ENCODE results near the gene DCC.

The DCC gene

GRCh38 chr18:52431683-52432082 is 91.7 kb downstream of the DCC start:
- no peak for DNase-seq

DNA sequence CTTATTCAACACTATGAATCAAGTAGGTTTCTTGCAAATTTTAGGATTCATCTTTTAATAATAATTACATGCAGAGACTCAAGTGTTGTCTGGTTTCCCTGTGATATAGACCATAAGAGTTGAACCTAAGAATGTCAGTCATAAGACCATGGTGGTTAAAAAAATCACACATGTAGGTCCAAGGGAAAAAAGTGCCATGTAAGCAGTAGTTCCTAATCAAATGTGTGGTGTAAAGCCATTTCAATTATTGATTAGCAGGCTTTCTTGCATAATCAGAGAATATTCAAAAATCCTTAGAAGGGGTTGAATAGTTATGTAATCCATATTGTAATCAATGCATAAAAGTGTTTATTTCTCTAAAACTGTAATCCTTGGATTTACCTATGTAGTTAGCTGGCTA is 93.8 kb downstream of the DCC start:
- no peak for DNase-seq

DNA sequence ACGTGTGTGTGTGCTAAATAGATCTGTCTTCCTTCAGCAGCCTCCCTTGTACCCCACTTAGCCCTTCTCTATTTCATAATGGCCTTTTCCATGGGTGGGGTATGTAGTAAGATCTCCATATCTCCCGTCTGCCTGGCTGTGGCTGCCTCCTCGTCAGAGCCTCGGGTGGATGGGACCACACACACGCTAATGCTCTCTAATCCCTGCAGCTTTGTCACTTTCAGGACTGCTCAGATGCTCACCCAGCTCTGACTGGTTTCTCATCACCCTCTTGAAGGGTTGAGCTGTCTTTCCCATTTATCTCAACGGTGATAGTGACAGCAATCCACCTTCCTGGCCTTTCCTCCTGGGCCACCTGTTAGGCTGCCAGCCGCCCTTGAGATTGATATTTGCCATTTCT is 95.3 kb downstream of the DCC start:
- no peak for DNase-seq

DNA sequence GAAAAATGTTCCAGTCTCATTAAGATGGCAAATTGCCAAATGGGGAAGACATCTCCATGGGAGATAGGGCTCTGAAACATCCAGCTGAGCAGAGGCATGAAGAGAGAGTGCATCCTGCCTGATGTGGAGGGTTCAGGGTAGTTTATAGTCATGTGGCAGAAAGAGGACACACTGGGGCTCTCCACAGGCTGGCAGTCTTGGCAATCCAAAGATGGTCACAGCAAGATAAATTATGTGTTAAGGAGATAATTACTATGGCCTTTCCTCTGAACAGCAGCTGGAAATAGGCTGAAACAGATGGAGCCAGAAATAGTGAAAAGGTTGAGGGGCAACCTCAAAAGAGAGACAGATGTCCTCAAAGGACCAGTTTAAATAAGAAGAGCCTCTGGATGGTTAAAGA is 97.2 kb downstream of the DCC start:
- DNase-seq, result no peak

- no peak for DNase-seq
Measured at GRCh38 chr18:52439457-52439856, 99.5 kb downstream of the DCC start.

- DNase-seq, result no peak
Measured at GRCh38 chr18:52441794-52442193, 101.8 kb downstream of the DCC start.

- no peak for DNase-seq
Measured at GRCh38 chr18:52442686-52443085, 102.7 kb downstream of the DCC start.

DNA sequence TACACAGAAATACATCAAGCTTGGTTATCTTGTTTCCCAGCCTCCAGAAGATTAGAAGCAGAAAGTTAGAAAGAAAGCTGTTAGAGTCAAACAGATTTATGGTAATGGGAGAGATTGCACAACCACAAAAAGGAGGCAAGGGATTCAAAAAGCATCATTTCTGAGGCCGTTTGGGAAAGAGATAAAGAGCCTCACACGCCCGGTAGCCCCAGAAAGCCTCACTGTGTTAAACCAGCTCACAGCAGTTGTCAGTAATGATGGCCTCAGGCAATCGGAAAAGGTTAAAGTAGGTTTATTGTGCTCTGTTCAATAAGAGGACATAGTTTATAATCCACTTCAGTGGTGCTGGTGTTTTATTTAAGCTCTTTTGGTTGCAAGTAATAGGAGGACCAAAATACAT is 111.3 kb downstream of the DCC start:
- DNase-seq, result no peak

- DNase-seq, result no peak
Measured at GRCh38 chr18:52451851-52452250, 111.9 kb downstream of the DCC start.

GRCh38 chr18:52452427-52452826 is 112.4 kb downstream of the DCC start:
- DNase-seq, result no peak

DNA sequence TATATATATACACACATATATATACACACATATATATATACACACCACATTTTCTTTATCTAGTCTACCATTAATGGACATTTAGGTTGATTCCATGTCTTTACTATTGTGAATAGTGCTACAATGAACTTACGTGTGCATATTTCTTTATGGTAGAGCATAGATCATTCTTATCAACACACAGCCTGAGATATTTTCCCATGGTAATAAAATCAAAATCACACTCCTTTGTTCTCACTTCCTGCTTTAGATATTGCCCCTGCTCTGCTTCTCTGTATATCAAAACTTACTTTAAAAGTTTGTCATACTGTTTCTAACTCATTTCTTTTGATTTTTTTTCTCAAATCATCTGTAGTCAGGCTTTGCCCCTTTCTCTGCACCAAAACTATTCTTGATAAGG is 119.9 kb downstream of the DCC start:
- DNase-seq, result no peak

- no peak for DNase-seq
Measured at GRCh38 chr18:52462853-52463252, 122.9 kb downstream of the DCC start.

GRCh38 chr18:52465391-52465790 is 125.4 kb downstream of the DCC start:
- DNase-seq, result no peak

DNA sequence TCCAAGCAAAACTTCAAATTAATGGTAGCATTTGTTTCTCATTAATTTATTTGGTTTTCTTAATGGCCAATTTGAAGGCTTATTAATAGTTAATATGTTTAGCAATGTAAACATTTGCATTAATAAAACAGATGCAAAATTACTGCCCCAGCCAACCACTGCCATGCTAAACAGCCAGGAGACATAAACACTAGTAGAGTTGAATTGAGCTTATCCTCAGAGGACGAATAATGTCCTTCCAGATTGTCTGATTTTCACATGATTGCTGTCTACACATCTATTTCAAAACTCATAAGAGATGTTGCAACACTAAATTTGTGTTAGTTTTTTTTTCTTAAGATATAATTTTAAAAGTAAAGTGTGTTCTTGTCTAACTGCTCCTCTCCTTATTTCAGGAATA is 128.5 kb downstream of the DCC start:
- no peak for DNase-seq

GRCh38 chr18:52475325-52475724 is 135.3 kb downstream of the DCC start:
- no peak for DNase-seq

DNA sequence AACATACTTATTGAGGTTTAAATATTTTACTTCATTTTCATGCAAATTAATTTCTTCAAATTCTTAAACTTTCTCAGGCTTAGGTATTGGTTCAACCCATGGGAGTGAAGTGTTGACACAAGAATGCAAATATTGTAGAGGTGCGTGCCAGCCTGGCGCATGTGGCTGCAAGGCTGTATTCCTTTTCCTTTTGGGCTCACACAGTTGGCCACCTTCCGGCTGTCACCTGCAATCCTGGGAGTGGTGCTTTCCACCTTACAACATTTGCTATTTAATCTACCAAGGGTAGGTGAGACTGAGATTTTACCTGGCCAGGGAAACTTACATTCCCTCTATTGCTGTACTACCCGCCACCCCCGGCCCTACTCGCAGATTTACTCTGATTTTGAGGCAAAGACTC is 141.1 kb downstream of the DCC start:
- no peak for DNase-seq

- no peak for DNase-seq
Measured at GRCh38 chr18:52484977-52485376, 145.0 kb downstream of the DCC start.

DNA sequence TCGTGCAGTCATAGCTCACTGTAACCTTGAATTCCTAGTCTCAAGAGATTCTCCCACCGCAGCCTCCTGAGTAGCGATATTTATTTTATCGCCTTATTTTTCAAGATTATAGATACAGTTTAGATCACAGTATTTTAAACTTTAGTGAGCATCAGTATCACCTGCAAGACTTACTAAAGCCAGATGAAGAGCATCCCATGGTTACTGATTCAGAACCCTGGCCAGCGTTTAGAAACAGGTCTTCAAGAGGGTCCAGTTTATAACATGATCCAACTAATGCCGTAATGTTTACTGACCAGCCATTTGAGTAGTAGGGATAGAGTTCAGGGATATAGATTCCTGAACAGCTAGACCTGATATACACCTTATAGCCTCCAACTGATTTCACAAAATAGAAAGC is 146.1 kb downstream of the DCC start:
- DNase-seq, result no peak

- DNase-seq, result no peak
Measured at GRCh38 chr18:52489396-52490306, 149.7 kb downstream of the DCC start.

DNA sequence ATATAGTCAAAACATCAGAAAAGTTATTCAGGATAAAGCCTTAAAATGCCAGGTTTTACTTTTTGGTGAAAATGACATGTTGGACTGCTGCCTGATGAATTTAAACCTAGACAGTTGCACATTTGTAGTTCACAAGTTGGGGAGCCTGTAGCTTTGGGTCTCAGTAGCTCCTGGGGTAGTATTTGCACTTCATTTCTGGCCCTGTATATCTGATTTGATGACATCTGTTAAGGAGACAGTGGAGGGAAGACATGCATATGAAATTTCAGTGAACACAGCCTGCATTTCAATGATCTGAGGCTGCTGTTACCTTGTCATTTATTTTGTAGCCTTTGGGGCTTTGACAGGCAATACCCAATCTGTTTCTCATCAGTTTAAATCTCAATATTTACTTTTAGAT is 156.4 kb downstream of the DCC start:
- DNase-seq, result no peak

GRCh38 chr18:52499016-52499415 is 159.0 kb downstream of the DCC start:
- DNase-seq, result no peak

GRCh38 chr18:52499644-52500043 is 159.6 kb downstream of the DCC start:
- DNase-seq, result no peak

GRCh38 chr18:52504589-52504988 is 164.6 kb downstream of the DCC start:
- DNase-seq, result no peak

DNA sequence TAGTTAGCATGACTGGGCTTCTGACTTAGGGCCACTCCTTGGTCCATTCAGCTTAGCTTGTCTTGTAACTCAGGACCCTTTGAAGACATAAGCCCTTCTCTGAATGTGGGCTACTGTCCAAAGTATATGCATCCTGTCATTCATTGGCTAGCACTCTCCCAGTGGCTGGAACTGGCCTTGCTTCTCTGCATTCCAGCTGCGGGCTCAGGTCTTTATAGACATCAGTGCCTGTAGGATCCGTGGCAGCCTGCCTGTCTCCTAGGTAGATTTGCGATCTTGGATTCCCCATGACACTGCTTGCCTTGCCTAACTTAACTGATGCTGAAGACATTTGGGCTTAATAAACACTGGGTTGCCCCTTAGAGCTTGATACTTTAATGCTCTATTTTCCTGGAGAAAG is 170.1 kb downstream of the DCC start:
- no peak for DNase-seq

DNA sequence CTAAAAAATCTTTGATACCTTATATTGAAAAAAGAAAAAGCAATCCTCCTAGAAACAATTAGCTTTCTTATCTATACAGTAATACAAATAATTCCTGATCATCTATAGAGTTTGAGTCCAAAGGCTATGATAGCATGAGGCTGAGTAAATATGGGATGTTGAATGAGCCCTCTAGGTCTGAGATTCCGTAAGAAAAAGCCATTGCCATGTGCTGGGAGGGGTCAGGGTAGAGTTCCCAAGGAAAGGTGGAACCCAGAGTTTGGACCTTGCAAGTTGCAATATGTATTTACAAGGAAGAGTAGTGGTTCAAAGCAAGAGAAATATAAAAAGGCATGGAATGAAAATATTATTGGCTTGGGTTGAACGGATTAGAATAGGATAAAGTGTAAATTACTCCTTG is 178.1 kb downstream of the DCC start:
- DNase-seq, result no peak
